Lower leg skin (tissue), 3 donors: ENCODE data around the gene SUN5.

Experiments
- CTCF ChIP-seq, 3 donors: fragments of 450-650 bp; IDR thresholded peaks; one replicate each; pipeline ENCODE4 v1.5.1; 2016; ENCODE audit warnings: antibody characterized with exemption in 3 of 3, mild to moderate bottlenecking in 3 of 3, moderate library complexity in 2 of 3
- POLR2A ChIP-seq, 2 donors: fragments of 450-650 bp; IDR thresholded peaks; one replicate each; pipeline ENCODE4 v1.6.1; 2016 to 2017; ENCODE audit warnings: antibody characterized with exemption in 2 of 2, mild to moderate bottlenecking in 1 of 2, moderate library complexity in 1 of 2

- TF ChIP-seq POLR2A (IDR thresholded peaks at IDR 0.05) (no peak), CTCF (IDR thresholded peaks at IDR 0.05) (no peak)
Observed at GRCh38 chr20:33005132-33005566, 916 bp upstream of the SUN5 start.
